Suprapubic skin (tissue), 4 donors: ENCODE measurements around the gene SVIP. TPM values are rescaled to one million over a fixed set of nuclear protein-coding genes. Genes with fewer than 3 reads are reported as not detected.

ENCODE experiments used
- DNase-seq, 2 donors: peaks; one replicate each; pipeline ENCODE4 v3.0.0-alpha.2; 2019; ENCODE audit warnings: low spot score in 2 of 2
- H3K27ac ChIP-seq: fragments of 200-600 bp; sonication (generic); one replicate; pipeline ENCODE4 v1.5.1; 2019
- H3K27me3 ChIP-seq: fragments of 200-600 bp; sonication (generic); one replicate; pipeline ENCODE4 v1.5.1; 2019
- H3K36me3 ChIP-seq: fragments of 200-600 bp; sonication (generic); one replicate; pipeline ENCODE4 v1.5.1; 2019
- H3K4me1 ChIP-seq: fragments of 200-600 bp; sonication (generic); one replicate; pipeline ENCODE4 v1.5.1; 2019
- H3K4me3 ChIP-seq: fragments of 200-600 bp; sonication (generic); one replicate; pipeline ENCODE4 v1.5.1; 2019; ENCODE audit warnings: mild to moderate bottlenecking
- H3K9me3 ChIP-seq: fragments of 200-600 bp; sonication (generic); one replicate; pipeline ENCODE4 v1.5.1; 2019
- EP300 ChIP-seq: sonication (generic); formaldehyde crosslinking; IDR thresholded peaks from one replicate; pipeline ENCODE4 v1.6.1; 2017; ENCODE audit warnings: antibody characterized with exemption
- POLR2A ChIP-seq, 2 donors: fragments of 450-650 bp; IDR thresholded peaks; one replicate each; pipeline ENCODE4 v1.6.1; 2017; ENCODE audit warnings: antibody characterized with exemption in 2 of 2, mild to moderate bottlenecking in 2 of 2, moderate library complexity in 2 of 2
- POLR2AphosphoS5 ChIP-seq, 3 donors: sonication (generic); formaldehyde crosslinking; IDR thresholded peaks; one replicate each; pipeline ENCODE4 v1.6.1; 2017; ENCODE audit warnings: antibody characterized with exemption in 3 of 3
- WGBS: methylation state at CpG from one replicate; pipeline ENCODE4 v1.1.5; 2018; 5-methylcytosine and 5-hydroxymethylcytosine counted together
- total RNA-seq, 4 donors: library from RNA; depleted of rRNA; stranded (reverse); fragments of >200 nt; gene quantifications; one replicate each; pipeline ENCODE4 v1.1.0, GENCODE V29; 2016
- TF ChIP-seq, protein P1 (sequence below), 2 donors: fragments of 200-600 bp in 1 of 2; fragments of 450-650 bp in 1 of 2; sonication (generic) in 1 of 2; IDR thresholded peaks; one replicate each; pipeline ENCODE4 v1.5.1; 2016 to 2019; ENCODE audit warnings: antibody characterized with exemption in 2 of 2, mild to moderate bottlenecking in 1 of 2, moderate library complexity in 1 of 2

The SVIP gene
- total RNA-seq, 4 donors from 2014 or later: 6.8 to 10.0 (median 7.9) TPM

DNA sequence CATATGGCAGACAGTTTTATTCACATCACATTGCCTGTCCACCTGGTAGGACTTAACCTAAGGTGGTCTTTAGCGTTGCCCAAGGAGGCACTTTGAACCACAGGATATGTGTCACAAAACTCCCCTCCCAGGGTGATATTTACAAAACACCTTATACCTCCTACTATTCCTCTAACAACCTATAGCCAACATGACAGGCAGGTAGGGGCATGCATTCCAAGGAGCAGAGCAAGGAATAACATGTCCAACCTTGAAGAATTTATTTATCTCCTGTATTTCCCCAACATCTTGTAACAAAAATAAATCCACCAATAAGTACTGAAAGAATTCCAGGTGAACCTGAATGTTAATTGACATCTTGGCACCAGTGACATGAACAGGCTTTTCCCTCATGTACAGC is 60.5 kb downstream of the SVIP start:
- no peak for TF ChIP-seq EP300
- TF ChIP-seq, protein P1, sequence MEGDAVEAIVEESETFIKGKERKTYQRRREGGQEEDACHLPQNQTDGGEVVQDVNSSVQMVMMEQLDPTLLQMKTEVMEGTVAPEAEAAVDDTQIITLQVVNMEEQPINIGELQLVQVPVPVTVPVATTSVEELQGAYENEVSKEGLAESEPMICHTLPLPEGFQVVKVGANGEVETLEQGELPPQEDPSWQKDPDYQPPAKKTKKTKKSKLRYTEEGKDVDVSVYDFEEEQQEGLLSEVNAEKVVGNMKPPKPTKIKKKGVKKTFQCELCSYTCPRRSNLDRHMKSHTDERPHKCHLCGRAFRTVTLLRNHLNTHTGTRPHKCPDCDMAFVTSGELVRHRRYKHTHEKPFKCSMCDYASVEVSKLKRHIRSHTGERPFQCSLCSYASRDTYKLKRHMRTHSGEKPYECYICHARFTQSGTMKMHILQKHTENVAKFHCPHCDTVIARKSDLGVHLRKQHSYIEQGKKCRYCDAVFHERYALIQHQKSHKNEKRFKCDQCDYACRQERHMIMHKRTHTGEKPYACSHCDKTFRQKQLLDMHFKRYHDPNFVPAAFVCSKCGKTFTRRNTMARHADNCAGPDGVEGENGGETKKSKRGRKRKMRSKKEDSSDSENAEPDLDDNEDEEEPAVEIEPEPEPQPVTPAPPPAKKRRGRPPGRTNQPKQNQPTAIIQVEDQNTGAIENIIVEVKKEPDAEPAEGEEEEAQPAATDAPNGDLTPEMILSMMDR (IDR thresholded peaks at IDR 0.05): no peak
- TF ChIP-seq POLR2A (IDR thresholded peaks at IDR 0.05): no peak
- TF ChIP-seq POLR2AphosphoS5 (IDR thresholded peaks at IDR 0.05): no peak
- Histone ChIP-seq H3K4me3 (no peak overlapping the region), H3K4me1 (no peaks in the 10 kb centered on the region), H3K27ac (no peak overlapping the region), H3K36me3 (no peaks in the 10 kb centered on the region), H3K9me3 (no peaks in the 10 kb centered on the region), H3K27me3 (no peaks in the 10 kb centered on the region)
- 46% methylated on average over 1 of the region's 1 CpG for WGBS
- DNase-seq: no peak

Other genes starting within 250 kb of the SVIP start
- 10 to 100 TPM in 2 of 4 donors, 1 to 10 TPM in 2; 6.6 to 12.7 (median 9.2) TPM for gene FANCF, start 204.0 kb downstream of the SVIP start, total RNA-seq
- gene GAS2, start 163.2 kb downstream of the SVIP start, total RNA-seq: 1 to 10 TPM; 1.2 to 4.4 (median 3.1) TPM
- gene CCDC179, start 30.7 kb upstream of the SVIP start, total RNA-seq: not detected